ENCODE data around the gene CA14.

GRCh38 chr1:150210091-150210490 lies 47.5 kb upstream of the CA14 start:
- TF ChIP-seq CTCF (IDR thresholded peaks at IDR 0.05; ENCODE audit: insufficient read depth, low read length) (no peak), POLR2AphosphoS5 (IDR thresholded peaks at IDR 0.05; ENCODE audit: low read depth) (no peak), GABPA (IDR thresholded peaks at IDR 0.05; ENCODE audit: low read depth) (no peak), REST (IDR thresholded peaks at IDR 0.05; ENCODE audit: insufficient replicate concordance, low read depth) (no peak), SPI1 (IDR thresholded peaks at IDR 0.05; ENCODE audit: borderline replicate concordance, low read depth) (no peak)

Measured in HL-60 (cell line).